Upper lobe of right lung (tissue), 1 donor: ENCODE data around the gene SS18L1. TPM values are rescaled to one million over a fixed set of nuclear protein-coding genes. Genes with fewer than 3 reads are reported as not detected.

Experiments used
- ATAC-seq: fragments of 200-7000 bp; cut with Tn5 transposase; one replicate; pipeline ENCODE4 v1.9.1; 2020; ENCODE audit warnings: mild to moderate bottlenecking, moderate library complexity
- DNase-seq: peaks from one replicate; pipeline ENCODE4 v3.0.0-alpha.2; 2020
- H3K27ac ChIP-seq: fragments of 200-600 bp; one replicate; pipeline ENCODE4 v1.8.0; 2022
- H3K27me3 ChIP-seq: fragments of 200-600 bp; one replicate; pipeline ENCODE4 v1.8.0; 2022; ENCODE audit warnings: mild to moderate bottlenecking
- H3K36me3 ChIP-seq: fragments of 200-600 bp; one replicate; pipeline ENCODE4 v1.8.0; 2022
- H3K4me1 ChIP-seq: fragments of 200-600 bp; one replicate; pipeline ENCODE4 v1.8.0; 2022
- H3K4me3 ChIP-seq: fragments of 200-600 bp; one replicate; pipeline ENCODE4 v1.8.0; 2022; ENCODE audit warnings: mild to moderate bottlenecking
- H3K9me3 ChIP-seq: fragments of 200-600 bp; one replicate; pipeline ENCODE4 v1.8.0; 2022
- CTCF ChIP-seq: fragments of 200-600 bp; IDR thresholded peaks from one replicate; pipeline ENCODE4 v1.8.0; 2022; ENCODE audit warnings: antibody characterized with exemption
- intact Hi-C: fragments of 100-400 bp; cut with DNase I; formaldehyde crosslinking; loops from one replicate; pipeline ENCODE4 v1.11.0; 2022
- total RNA-seq: library from RNA; stranded (reverse); fragmentation: NEBNext Ultra II Directional; extraction: Animal tissue kit (Norgen Biotek cat#: 25700); gene quantifications from one replicate; pipeline ENCODE4 v1.2.1, GENCODE V29; 2021
- donor health status: DM: no; HTN: yes; CAD: no; lungs with severe emphysema.

The SS18L1 gene
- total RNA-seq, 1 donor from 2014 or later = 12.6 TPM

- Histone ChIP-seq H3K27ac (no peak overlapping the region), H3K36me3 (peaks cover 64% of the 10 kb centered on the region), H3K27me3 (no peaks in the 10 kb centered on the region), H3K4me1 (no peaks in the 10 kb centered on the region), H3K9me3 (no peaks in the 10 kb centered on the region), H3K4me3 (no peak overlapping the region)
- ATAC-seq (no peak), DNase-seq (no peak)
- TF ChIP-seq CTCF = no peak
- intact Hi-C loops = no loop called here
These were observed 21.6 kb downstream of the SS18L1 start for GRCh38 chr20:62164879-62165761.

- Histone ChIP-seq H3K9me3 (no peaks in the 10 kb centered on the region), H3K27me3 (no peaks in the 10 kb centered on the region), H3K4me3 (no peak overlapping the region), H3K27ac (no peak overlapping the region), H3K36me3 (peaks cover 59% of the 10 kb centered on the region), H3K4me1 (no peaks in the 10 kb centered on the region)
- no peak for DNase-seq
- intact Hi-C loops = no loop called here
- TF ChIP-seq CTCF = no peak
- ATAC-seq = no peak
These were observed 22.3 kb downstream of the SS18L1 start for GRCh38 chr20:62165762-62166399.

GRCh38 chr20:62167474-62167873, 23.9 kb downstream of the SS18L1 start:
- Histone ChIP-seq H3K9me3 (no peaks in the 10 kb centered on the region), H3K36me3 (peaks cover 45% of the 10 kb centered on the region), H3K27ac (no peak overlapping the region), H3K4me3 (no peak overlapping the region), H3K4me1 (no peaks in the 10 kb centered on the region), H3K27me3 (no peaks in the 10 kb centered on the region)
- TF ChIP-seq CTCF = no peak
- intact Hi-C loops = no loop called here
- DNase-seq (no peak), ATAC-seq (no peak)

GRCh38 chr20:62168061-62168460, 24.5 kb downstream of the SS18L1 start:
- TF ChIP-seq CTCF = no peak
- Histone ChIP-seq H3K4me1 (no peaks in the 10 kb centered on the region), H3K27ac (no peak overlapping the region), H3K4me3 (no peak overlapping the region), H3K9me3 (no peaks in the 10 kb centered on the region), H3K36me3 (peaks cover 43% of the 10 kb centered on the region), H3K27me3 (no peaks in the 10 kb centered on the region)
- no peak for ATAC-seq
- no peak for DNase-seq
- intact Hi-C loops = no loop called here

GRCh38 chr20:62168890-62169435, 25.4 kb downstream of the SS18L1 start:
- intact Hi-C loops = no loop called here
- ATAC-seq (no peak), DNase-seq (no peak)
- H3K4me1 ChIP-seq = no peaks in the 10 kb centered on the region
- H3K27ac ChIP-seq = no peak overlapping the region
- H3K9me3 ChIP-seq = no peaks in the 10 kb centered on the region
- no peaks in the 10 kb centered on the region for H3K27me3 ChIP-seq
- no peak overlapping the region for H3K4me3 ChIP-seq
- TF ChIP-seq CTCF = no peak
- peaks cover 39% of the 10 kb centered on the region for H3K36me3 ChIP-seq
